HG02840 (cell line): ENCODE measurements around the gene NKX1-1.

ENCODE experiments used
- ATAC-seq: cut with Tn5 transposase; IDR thresholded peaks from one replicate; pipeline ENCODE4 v1.9.1; 2021; ENCODE audit warnings: mild to moderate bottlenecking, moderate library complexity, moderate number of reproducible peaks; ENCODE audit not compliant: unreplicated experiment, low FRiP score

Gene NKX1-1

GRCh38 chr4:1417522-1418390 is 11.5 kb upstream of the NKX1-1 start:
- no peak for ATAC-seq

GRCh38 chr4:1416948-1417260 is 10.7 kb upstream of the NKX1-1 start:
- no peak for ATAC-seq

- ATAC-seq, result no peak
Measured at GRCh38 chr4:1416051-1416947, 10.1 kb upstream of the NKX1-1 start.

GRCh38 chr4:1415681-1415981 is 9.4 kb upstream of the NKX1-1 start:
- ATAC-seq, result no peak

GRCh38 chr4:1414831-1415680 is 8.8 kb upstream of the NKX1-1 start:
- ATAC-seq, result no peak

- no peak for ATAC-seq
Measured at GRCh38 chr4:1413687-1414479, 7.6 kb upstream of the NKX1-1 start.

GRCh38 chr4:1413204-1413663 is 7.0 kb upstream of the NKX1-1 start:
- ATAC-seq, result no peak

- no peak for ATAC-seq
Measured at GRCh38 chr4:1412376-1413203, 6.3 kb upstream of the NKX1-1 start.

GRCh38 chr4:1411436-1412375 is 5.5 kb upstream of the NKX1-1 start:
- no peak for ATAC-seq

- ATAC-seq, result no peak
Measured at GRCh38 chr4:1410491-1411325, 4.5 kb upstream of the NKX1-1 start.

- no peak for ATAC-seq
Measured at GRCh38 chr4:1409491-1410425, 3.5 kb upstream of the NKX1-1 start.

- ATAC-seq, result no peak
Measured at GRCh38 chr4:1409079-1409478, 2.8 kb upstream of the NKX1-1 start.

GRCh38 chr4:1408418-1408817 is 2.2 kb upstream of the NKX1-1 start:
- ATAC-seq, result no peak

- ATAC-seq, result no peak
Measured at GRCh38 chr4:1407657-1408333, 1.6 kb upstream of the NKX1-1 start.

GRCh38 chr4:1406981-1407656 is 877 bp upstream of the NKX1-1 start:
- ATAC-seq, result no peak
